Stimulated activated CD8-positive, alpha-beta memory T cell treated with anti-CD3 and anti-CD28 coated beads, Interleukin-12 subunit alpha, Interleukin-12 subunit beta, amount 100 ng/mL, for 4 hours (primary cell): ENCODE measurements around the gene ZBTB46.
"Not testable (repeated sequence)": the region's sequence is repeated elsewhere in the genome, so short reads cannot be mapped to it uniquely, and the experiment has no call there.

ENCODE experiments used
- DNase-seq: peaks from one replicate; pipeline ENCODE4 v3.0.0-alpha.2; 2020; ENCODE audit warnings: low read depth

Gene ZBTB46, protein sequence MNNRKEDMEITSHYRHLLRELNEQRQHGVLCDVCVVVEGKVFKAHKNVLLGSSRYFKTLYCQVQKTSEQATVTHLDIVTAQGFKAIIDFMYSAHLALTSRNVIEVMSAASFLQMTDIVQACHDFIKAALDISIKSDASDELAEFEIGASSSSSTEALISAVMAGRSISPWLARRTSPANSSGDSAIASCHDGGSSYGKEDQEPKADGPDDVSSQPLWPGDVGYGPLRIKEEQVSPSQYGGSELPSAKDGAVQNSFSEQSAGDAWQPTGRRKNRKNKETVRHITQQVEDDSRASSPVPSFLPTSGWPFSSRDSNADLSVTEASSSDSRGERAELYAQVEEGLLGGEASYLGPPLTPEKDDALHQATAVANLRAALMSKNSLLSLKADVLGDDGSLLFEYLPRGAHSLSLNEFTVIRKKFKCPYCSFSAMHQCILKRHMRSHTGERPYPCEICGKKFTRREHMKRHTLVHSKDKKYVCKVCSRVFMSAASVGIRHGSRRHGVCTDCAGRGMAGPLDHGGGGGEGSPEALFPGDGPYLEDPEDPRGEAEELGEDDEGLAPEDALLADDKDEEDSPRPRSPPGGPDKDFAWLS

DNA sequence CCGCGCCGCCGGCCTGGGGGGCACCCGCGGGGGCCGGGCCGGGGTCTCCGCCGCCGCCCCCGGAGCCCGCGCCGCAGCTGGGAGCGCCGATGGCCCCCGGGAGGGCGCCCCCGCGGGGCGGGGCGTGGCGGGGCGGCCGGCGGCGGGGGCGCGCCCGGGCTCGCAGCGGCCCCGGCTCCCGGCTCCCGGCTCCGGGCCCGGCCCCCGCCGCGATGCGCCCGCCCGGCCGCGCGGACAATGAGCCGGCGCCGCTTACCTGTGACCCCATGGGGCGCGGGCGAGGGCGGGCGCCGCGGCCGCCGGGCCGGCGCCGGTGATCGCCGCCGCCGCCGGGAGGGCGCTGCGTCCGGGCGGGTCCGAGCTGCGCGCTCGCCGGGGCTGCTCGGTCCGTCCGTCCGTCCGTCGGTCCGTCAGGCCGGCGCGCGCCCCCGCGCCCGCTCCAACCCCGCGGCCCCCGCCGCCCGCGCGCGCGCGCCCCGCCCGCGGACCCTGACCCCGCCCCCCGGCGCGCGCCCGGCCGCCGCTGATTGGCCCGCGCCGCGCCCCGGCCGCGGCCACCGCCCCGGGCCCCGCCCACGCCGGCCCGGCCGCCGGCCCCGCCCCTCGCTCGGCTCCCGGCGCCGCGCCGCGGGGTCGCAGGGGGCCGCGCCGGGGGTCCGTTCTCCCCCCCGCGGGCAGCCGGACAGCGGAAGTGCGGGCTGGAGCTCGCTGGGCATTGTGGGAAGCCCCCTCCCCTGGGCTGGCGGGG is at the start of gene ZBTB46:
Gene ZBTB46, minus strand, starts transcription at position 424 of the 748 bp plus-strand sequence. CDS start 40,507 bp downstream, outside the sequence.
- DNase-seq, result no peak

- no peak for DNase-seq
Observed at GRCh38 chr20:63878899-63879663, 48.0 kb upstream of the ZBTB46 start.

DNA sequence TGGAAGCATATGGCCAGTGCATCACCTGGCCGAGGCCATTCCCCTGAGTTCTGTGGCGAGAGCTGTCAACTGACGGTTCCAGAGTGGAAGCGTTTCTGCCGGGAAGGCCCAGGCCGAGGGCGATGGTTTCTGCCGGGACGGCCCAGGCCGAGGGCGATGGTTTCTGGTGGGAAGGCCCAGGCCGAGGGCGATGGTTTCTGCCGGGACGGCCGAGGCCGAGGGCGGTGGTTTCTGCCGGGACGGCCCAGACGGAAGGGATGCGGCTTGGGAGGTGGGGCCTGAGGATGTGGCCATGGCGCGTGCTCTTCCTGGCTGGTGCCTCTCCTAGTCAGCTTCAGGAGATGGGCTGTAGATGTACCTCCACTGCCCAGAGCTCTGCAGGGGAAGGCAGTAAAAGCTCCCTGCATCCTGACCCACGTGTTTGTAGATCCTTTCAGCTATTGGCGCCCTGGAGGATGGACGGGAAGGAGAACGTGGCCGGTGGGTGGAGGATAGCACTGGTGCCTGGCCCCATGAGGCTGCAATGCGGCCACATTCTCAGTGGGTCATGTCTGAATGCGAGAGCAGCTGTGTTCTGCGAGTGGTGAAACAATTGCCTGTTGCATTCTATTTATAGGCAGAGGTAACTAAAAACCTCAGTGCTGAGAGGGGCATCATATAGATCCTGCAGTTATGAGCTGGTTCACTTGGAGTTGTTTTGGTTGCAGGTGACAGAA is 46.8 kb upstream of the ZBTB46 start:
- no peak for DNase-seq

- no peak for DNase-seq
Observed at GRCh38 chr20:63876489-63877036, 45.5 kb upstream of the ZBTB46 start.

- not testable (repeated sequence) for DNase-seq
Observed at GRCh38 chr20:63874241-63874640, 43.2 kb upstream of the ZBTB46 start.

GRCh38 chr20:63873477-63873971 is 42.5 kb upstream of the ZBTB46 start:
- no peak for DNase-seq

DNA sequence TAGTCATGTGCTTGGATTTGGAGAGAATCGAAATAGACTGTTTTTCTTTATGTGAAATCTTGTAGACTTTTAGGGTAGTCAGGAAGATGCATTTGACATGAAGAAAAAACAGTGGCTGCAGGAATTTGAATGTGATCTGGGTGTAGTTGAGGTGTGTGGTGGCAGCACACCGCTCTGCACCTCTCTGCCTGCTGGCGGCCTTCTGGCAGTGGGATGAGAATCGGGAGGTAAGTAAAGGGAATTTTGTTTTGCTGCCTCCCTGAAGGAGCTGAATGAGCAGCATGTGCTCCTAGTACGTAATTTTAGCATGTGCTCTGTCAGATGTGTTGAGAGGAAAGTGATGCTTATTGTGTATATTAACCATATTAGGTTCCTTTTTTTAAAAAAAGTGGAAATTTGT is 37.2 kb upstream of the ZBTB46 start:
- DNase-seq, result no peak

DNA sequence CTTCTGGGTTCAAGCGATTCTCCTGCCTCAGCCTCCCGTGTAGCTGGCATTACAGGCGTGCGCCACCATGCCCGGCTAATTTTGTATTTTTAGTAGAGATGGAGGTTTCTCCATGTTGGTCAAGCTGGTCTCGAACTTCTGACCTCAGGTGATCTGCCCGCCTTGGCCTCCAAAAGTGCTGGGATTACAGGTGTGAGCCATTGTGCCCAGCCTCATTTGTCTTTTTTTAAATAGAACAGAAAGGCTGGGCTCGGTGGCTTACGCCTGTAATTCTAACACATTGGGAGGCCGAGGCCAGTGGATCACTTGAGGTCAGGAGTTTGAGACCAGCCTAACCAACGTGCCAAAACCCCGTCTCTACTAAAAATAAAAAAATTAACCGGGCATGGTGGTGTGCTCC is 36.0 kb upstream of the ZBTB46 start:
- not testable (repeated sequence) for DNase-seq

- DNase-seq, result peak; percentile 94
Observed at GRCh38 chr20:63864978-63865640, 34.0 kb upstream of the ZBTB46 start, which contains the start of gene TPD52L2. TSS of gene TPD52L2 (plus strand) at chr20:63865270. CDS start at chr20:63865366, 96 bp downstream.

DNA sequence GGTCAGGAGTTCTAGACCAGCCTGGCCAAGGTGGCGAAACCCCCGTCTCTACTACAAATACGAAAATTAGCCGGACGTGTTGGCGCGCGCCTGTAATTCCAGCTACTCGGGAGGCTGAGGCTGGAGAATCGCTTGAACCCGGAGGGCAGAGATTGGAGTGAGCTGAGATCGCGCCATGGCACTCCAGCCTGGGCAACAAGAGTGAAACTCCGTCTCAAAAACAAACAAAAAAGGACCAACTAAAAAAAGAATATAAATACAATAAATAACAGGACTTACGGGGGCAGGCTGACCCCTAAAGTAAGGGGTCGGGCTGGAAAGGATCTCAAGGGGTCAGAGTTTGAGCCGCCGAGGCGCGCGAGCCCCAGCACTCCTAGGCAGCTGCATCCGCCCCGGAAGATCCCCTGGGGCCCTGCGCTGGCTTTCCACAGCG is 33.5 kb upstream of the ZBTB46 start:
- no peak for DNase-seq

GRCh38 chr20:63863798-63864544 is 32.9 kb upstream of the ZBTB46 start:
- DNase-seq, result peak; percentile 61

GRCh38 chr20:63863021-63863797 is 32.1 kb upstream of the ZBTB46 start:
- DNase-seq, result no peak

GRCh38 chr20:63861981-63862901 is 31.2 kb upstream of the ZBTB46 start:
- DNase-seq, result no peak

DNA sequence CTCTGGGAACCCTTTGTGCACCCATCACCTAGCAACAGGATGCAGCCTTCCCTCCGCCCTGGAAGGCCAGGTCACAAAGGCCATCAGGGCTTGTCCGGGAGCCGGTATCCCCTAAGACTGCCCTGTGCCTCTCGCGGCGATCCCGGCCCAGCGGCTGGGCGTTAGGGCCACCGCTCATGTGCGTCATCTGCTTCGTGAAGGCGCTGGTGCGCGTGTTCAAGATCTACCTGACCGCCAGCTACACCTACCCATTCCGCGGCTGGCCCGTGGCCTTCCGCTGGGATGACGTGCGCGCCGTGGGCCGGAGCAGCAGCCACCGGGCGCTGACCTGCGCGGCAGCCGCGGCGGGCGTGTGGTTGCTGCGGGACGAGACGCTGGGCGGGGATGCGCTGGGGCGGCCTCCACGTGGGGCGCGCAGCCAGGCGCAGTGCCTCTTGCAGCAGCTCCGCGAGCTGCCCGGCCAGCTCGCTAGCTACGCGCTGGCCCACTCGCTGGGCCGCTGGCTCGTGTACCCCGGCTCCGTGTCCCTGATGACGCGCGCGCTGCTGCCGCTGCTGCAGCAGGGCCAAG is 30.4 kb upstream of the ZBTB46 start, which contains the start of gene ABHD16B:
Gene ABHD16B, plus strand, starts transcription at position 134 of the 570 bp plus-strand sequence. Its CDS starts 43 bp downstream, at position 177.
- no peak for DNase-seq

DNA sequence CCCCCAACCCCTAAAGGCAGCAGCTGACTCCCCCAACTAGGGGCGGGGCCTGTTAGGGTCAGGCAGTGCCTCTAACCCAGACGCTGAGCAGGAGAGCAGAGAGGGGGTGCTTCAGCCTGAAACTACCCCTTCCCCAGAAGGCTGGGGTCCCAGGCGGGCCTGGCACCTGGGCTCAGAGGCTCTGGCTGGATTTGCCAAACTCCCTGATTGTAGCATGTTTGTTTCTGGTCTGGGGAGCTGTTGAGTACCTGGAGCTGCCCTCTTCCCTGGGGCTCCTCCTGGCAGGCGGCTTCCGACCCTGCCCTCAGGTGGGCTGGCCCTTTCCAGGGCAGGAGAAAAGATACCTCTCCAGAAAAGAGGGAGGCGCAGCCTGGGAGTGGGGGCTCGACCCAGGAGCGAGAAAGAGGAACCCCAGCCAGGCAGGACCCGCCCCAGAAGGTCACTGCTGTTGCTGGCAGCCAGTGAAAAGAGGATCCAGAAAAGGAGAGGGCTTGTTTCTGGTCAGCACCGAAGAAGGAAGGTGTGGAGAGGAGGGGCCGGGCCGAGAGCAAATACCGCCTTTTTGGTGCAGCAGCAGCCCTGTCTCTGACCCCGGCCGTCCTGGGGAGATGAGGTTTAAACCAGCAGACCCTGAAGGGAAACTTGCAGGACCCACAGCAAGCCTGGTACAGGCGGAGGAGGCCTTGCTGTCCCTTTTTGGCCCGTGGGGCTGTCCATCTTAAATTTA is 29.4 kb upstream of the ZBTB46 start:
- no peak for DNase-seq

- no peak for DNase-seq
Observed at GRCh38 chr20:63859166-63859699, 28.2 kb upstream of the ZBTB46 start.
